B cell (primary cell): ENCODE results near the gene DOCK8. TPM values are rescaled to one million over a fixed set of nuclear protein-coding genes. Genes with fewer than 3 reads are reported as not detected.

Experiments used
- ATAC-seq: fragments of 200-7000 bp; cut with Tn5 transposase; one replicate; pipeline ENCODE4 v1.10.0; 2021; ENCODE audit warnings: low read depth, mild to moderate bottlenecking, moderate number of reproducible peaks, moderate library complexity
- CTCF ChIA-PET: fragments of 350-600 bp; sonication (Branson Sonifier 250); formaldehyde crosslinking; loops from one replicate; lab custom pipeline; 2021; ENCODE audit warnings: antibody characterized with exemption, inconsistent platforms; lab: Charles Lee
- POLR2A ChIA-PET: fragments of 350-600 bp; sonication (Branson Sonifier 250); formaldehyde crosslinking; loops from one replicate; lab custom pipeline; 2021; ENCODE audit warnings: antibody characterized with exemption; lab: Charles Lee
- DNase-seq: peaks from one replicate; pipeline ENCODE4 v3.0.0; 2013
- H2AFZ ChIP-seq: 2 replicates; pipeline ENCODE4 v1.6.1; 2012; ENCODE audit warnings: mild to moderate bottlenecking, low read depth, low read length; ENCODE audit not compliant: insufficient read depth, poor library complexity, severe bottlenecking
- H3K27ac ChIP-seq, 2 donors: 1 replicate in 1 of 2; 2 replicates in 1 of 2; pipeline ENCODE4 v1.5.1; 2012 to 2013; ENCODE audit warnings: low read length in 2 of 2, mild to moderate bottlenecking in 2 of 2, moderate library complexity in 1 of 2
- H3K27me3 ChIP-seq, 4 experiments: fragments of 200-600 bp in 1 of 4; sonication (generic) in 1 of 4; replicated peaks in 1 of 4; 1 replicate in 2 of 4; 2 replicates in 2 of 4; pipeline versions ENCODE4 v1.6.1 to v1.7.0; 2013 to 2016; ENCODE audit warnings: low read length in 3 of 4, mild to moderate bottlenecking in 2 of 4, mixed read lengths in 1 of 4, moderate library complexity in 1 of 4; ENCODE audit not compliant: insufficient read depth in 4 of 4, control insufficient read depth in 3 of 4; ENCODE audit errors: control extremely low read depth in 1 of 4
- H3K36me3 ChIP-seq, 2 experiments: replicated peaks in 1 of 2; 1 replicate in 1 of 2; 2 replicates in 1 of 2; pipeline versions ENCODE4 v1.6.1 to v1.7.1; 2013; ENCODE audit warnings: low read length in 1 of 2; ENCODE audit not compliant: insufficient read depth in 2 of 2, control insufficient read depth in 1 of 2; ENCODE audit errors: control extremely low read depth in 1 of 2, extremely low read depth in 1 of 2
- H3K4me1 ChIP-seq, 2 donors: fragments of 200-600 bp in 1 of 2; sonication (generic) in 1 of 2; 1 replicate in 1 of 2; 2 replicates in 1 of 2; pipeline versions ENCODE4 v1.5.1 to v1.6.1; 2013 to 2017; ENCODE audit warnings: low read length in 2 of 2; ENCODE audit not compliant: control insufficient read depth in 2 of 2, insufficient read depth in 2 of 2
- H3K4me2 ChIP-seq: replicated peaks from 2 replicates; pipeline ENCODE3; 2012; ENCODE audit warnings: mild to moderate bottlenecking, low read depth, low read length; ENCODE audit not compliant: poor library complexity, severe bottlenecking
- H3K4me3 ChIP-seq, 5 experiments: fragments of 200-600 bp in 1 of 5; sonication (generic) in 1 of 5; 1 replicate in 3 of 5; 2 replicates in 2 of 5; pipeline versions ENCODE4 v1.5.1 to v1.7.0; 2011 to 2016; ENCODE audit warnings: low read length in 4 of 5, mild to moderate bottlenecking in 4 of 5, low read depth in 2 of 5, control low read depth in 1 of 5, moderate library complexity in 1 of 5; ENCODE audit not compliant: insufficient read depth in 1 of 5; ENCODE audit errors: control extremely low read depth in 1 of 5, extremely low read depth in 1 of 5
- H3K79me2 ChIP-seq: fragments of 200-600 bp; sonication (generic); one replicate; pipeline ENCODE4 v1.6.0; 2016; ENCODE audit warnings: low read length; ENCODE audit not compliant: control insufficient read depth, insufficient read depth
- H3K9ac ChIP-seq: fragments of 200-600 bp; sonication (generic); 2 replicates; pipeline ENCODE4 v1.6.1; 2017; ENCODE audit warnings: mild to moderate bottlenecking, low read length, moderate library complexity
- H3K9me3 ChIP-seq, 3 donors: one replicate each; pipeline versions ENCODE4 v1.6.1 to v1.7.1; 2013; ENCODE audit warnings: low read length in 2 of 3; ENCODE audit not compliant: control insufficient read depth in 2 of 3, insufficient read depth in 1 of 3; ENCODE audit errors: control extremely low read depth in 1 of 3
- H4K20me1 ChIP-seq: 2 replicates; pipeline ENCODE4 v1.6.0; 2012; ENCODE audit warnings: mild to moderate bottlenecking, low read length; ENCODE audit not compliant: insufficient read depth, control insufficient read depth, poor library complexity, severe bottlenecking
- H3K27ac Mint-ChIP-seq: one replicate; pipeline ENCODE4 v1.8.0; 2021; ENCODE audit warnings: mixed read lengths
- H3K27me3 Mint-ChIP-seq: one replicate; pipeline ENCODE4 v1.8.0; 2021; ENCODE audit warnings: mixed read lengths
- H3K4me1 Mint-ChIP-seq: one replicate; pipeline ENCODE4 v1.8.0; 2021; ENCODE audit warnings: mixed read lengths
- H3K4me3 Mint-ChIP-seq: one replicate; pipeline ENCODE4 v1.8.0; 2021; ENCODE audit warnings: mixed read lengths
- H3K9me3 Mint-ChIP-seq: one replicate; pipeline ENCODE4 v1.8.0; 2022; ENCODE audit warnings: mixed read lengths; ENCODE audit not compliant: insufficient read depth
- EZH2 ChIP-seq: IDR thresholded peaks from 2 replicates; pipeline ENCODE4 v1.6.1; 2012; ENCODE audit warnings: borderline replicate concordance, low read depth, mild to moderate bottlenecking, moderate library complexity, low read length; ENCODE audit not compliant: insufficient read depth, poor library complexity, severe bottlenecking
- WGBS: methylation state at CpG from one replicate; pipeline ENCODE4 v1.1.5; 2013; ENCODE audit warnings: missing lambda C conversion rate; ENCODE audit not compliant: insufficient coverage; 5-methylcytosine and 5-hydroxymethylcytosine counted together
- intact Hi-C: fragments of 100-400 bp; cut with micrococcal nuclease; formaldehyde crosslinking; loops from one replicate; pipeline ENCODE4 v1.10.0; 2022
- polyA plus RNA-seq: library from polyadenylated mRNA; depleted of rRNA; stranded (reverse); fragments of >200 nt; gene quantifications from 2 replicates; pipeline ENCODE4 v1.2.3, GENCODE V29; 2012
- total RNA-seq, 2 donors: library from RNA; stranded (reverse); fragments of 120-200 nt in 1 of 2; gene quantifications; 1 replicate in 1 of 2; 2 replicates in 1 of 2; pipeline versions ENCODE4 v1.2.3 to v1.2.4, GENCODE V29; 2013 to 2022
- TF ChIP-seq, protein P1 (sequence below): fragments of 200-600 bp; IDR thresholded peaks from one replicate; pipeline ENCODE4 v1.8.0; 2022; ENCODE audit warnings: antibody characterized with exemption, mild to moderate bottlenecking

DOCK8 gene
- total and polyA plus RNA-seq, 2 donors (not counting 1 experiment from before 2014, with no cell fraction given): 47.6 to 288 TPM

DNA sequence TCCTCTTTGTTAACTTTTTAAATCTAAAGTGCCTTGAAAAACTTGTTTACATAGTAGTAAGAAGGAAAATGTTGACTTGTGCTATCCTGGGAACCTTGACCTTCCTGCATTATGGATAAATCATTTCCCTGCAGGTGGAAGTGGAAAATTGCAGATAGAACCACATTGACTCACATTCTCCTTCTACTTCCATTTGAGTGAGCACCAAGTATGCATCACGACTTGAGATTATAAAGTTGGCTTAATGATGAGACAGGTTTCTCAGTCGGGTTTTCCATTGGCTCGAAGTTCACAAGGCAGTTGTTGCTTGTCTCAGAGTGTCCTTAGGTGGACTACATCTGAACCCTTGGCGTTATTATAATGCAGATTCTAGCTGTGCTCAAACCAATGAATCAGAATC, 39.9 kb downstream of the DOCK8 start:
- Histone ChIP-seq H3K27me3 (no peaks in the 10 kb centered on the region), H3K79me2 (peaks cover 29% of the 10 kb centered on the region), H3K4me2 (no peak overlapping the region), H2AFZ (no peak overlapping the region), H3K4me3 (no peak overlapping the region), H3K9ac (no peak overlapping the region), H3K36me3 (no peaks in the 10 kb centered on the region), H3K4me1 (peaks cover 0 to 6% of the 10 kb centered on the region in 2 donors), H4K20me1 (no peaks in the 10 kb centered on the region), H3K9me3 (no peaks in the 10 kb centered on the region), H3K27ac (no peak overlapping the region)
- H3K4me3 Mint-ChIP-seq: no peak overlapping the region
- ATAC-seq (no peak), DNase-seq (no peak)
- H3K27ac Mint-ChIP-seq: no peak overlapping the region
- TF ChIP-seq, protein P1, sequence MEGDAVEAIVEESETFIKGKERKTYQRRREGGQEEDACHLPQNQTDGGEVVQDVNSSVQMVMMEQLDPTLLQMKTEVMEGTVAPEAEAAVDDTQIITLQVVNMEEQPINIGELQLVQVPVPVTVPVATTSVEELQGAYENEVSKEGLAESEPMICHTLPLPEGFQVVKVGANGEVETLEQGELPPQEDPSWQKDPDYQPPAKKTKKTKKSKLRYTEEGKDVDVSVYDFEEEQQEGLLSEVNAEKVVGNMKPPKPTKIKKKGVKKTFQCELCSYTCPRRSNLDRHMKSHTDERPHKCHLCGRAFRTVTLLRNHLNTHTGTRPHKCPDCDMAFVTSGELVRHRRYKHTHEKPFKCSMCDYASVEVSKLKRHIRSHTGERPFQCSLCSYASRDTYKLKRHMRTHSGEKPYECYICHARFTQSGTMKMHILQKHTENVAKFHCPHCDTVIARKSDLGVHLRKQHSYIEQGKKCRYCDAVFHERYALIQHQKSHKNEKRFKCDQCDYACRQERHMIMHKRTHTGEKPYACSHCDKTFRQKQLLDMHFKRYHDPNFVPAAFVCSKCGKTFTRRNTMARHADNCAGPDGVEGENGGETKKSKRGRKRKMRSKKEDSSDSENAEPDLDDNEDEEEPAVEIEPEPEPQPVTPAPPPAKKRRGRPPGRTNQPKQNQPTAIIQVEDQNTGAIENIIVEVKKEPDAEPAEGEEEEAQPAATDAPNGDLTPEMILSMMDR: no peak
- TF ChIP-seq EZH2: no peak
- WGBS: 100% methylated on average over 3 of the region's 4 CpGs
- H3K9me3 Mint-ChIP-seq: no peaks in the 10 kb centered on the region
- no peaks in the 10 kb centered on the region for H3K27me3 Mint-ChIP-seq
- intact Hi-C loops: no loop called here
- POLR2A ChIA-PET: no interaction called here
- peaks cover 27% of the 10 kb centered on the region for H3K4me1 Mint-ChIP-seq
- CTCF ChIA-PET: no interaction called here

DNA sequence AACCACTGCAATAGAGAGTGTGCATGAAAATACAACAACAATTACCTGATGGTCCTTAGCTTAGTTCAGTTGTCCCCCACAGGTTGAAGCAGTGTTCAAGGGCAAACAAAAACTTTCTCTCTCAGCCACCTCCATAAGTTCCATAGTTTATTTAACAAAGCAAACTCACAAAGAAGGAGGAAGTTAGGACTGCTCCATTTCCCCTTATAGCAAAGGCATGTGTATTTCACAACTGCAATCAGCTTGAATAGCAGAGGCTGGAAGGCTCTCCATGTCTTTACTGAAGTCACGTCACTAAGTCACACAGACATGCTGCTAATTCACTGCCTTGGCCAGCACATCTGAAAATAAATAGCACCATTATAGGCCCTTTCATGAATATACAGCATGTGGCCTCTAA, 43.3 kb downstream of the DOCK8 start:
- H3K9ac ChIP-seq: no peak overlapping the region
- H3K4me2 ChIP-seq: no peak overlapping the region
- no peak overlapping the region for H2AFZ ChIP-seq
- H3K27me3 ChIP-seq: no peaks in the 10 kb centered on the region
- H3K27ac Mint-ChIP-seq: peak overlapping the region; percentile 12
- ATAC-seq (peak; percentile 33), DNase-seq (no peak)
- H3K79me2 ChIP-seq: peaks cover 34% of the 10 kb centered on the region
- peaks cover 21% of the 10 kb centered on the region for H3K4me1 Mint-ChIP-seq
- intact Hi-C loops: no loop called here
- ChIA-PET CTCF (interaction anchor here (0.8 to 1.0 kb wide), 2 partner anchors 38 to 43 kb away, joined by 3 to 4 read pairs; partner anchors contain the start of gene DOCK8), POLR2A (interaction anchor here (0.5 to 0.7 kb wide), 2 partner anchors 38 to 42 kb away, joined by 6 to 7 read pairs; no protein-coding TSS in a partner anchor)
- no peaks in the 10 kb centered on the region for H3K9me3 ChIP-seq
- no CpG with 5 or more reads among the region's 1 CpG for WGBS
- no peaks in the 10 kb centered on the region for H3K27me3 Mint-ChIP-seq
- H3K4me1 ChIP-seq: peaks cover 0 to 6% of the 10 kb centered on the region in 2 donors
- TF ChIP-seq EZH2: no peak
- TF ChIP-seq, protein P1: no peak
- H3K36me3 ChIP-seq: peaks cover 0 to 5% of the 10 kb centered on the region in 2 experiments
- no peak overlapping the region for H3K4me3 ChIP-seq
- H3K27ac ChIP-seq: no peak overlapping the region
- H4K20me1 ChIP-seq: no peaks in the 10 kb centered on the region
- H3K4me3 Mint-ChIP-seq: no peak overlapping the region
- no peaks in the 10 kb centered on the region for H3K9me3 Mint-ChIP-seq
